HL-60/S4 (cell line): Measurements from ENCODE around the gene ZDHHC22.
"Not testable (repeated sequence)": the region's sequence is repeated elsewhere in the genome, so short reads cannot be mapped to it uniquely, and the experiment has no call there.

Experiments used
- in situ Hi-C: fragments of 300-500 bp; cut with MboI; formaldehyde crosslinking; loops from 2 replicates; pipeline ENCODE4 v1.14.3; 2022; ENCODE audit warnings: low sequenced_read_pairs

The ZDHHC22 gene, protein sequence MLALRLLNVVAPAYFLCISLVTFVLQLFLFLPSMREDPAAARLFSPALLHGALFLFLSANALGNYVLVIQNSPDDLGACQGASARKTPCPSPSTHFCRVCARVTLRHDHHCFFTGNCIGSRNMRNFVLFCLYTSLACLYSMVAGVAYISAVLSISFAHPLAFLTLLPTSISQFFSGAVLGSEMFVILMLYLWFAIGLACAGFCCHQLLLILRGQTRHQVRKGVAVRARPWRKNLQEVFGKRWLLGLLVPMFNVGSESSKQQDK

GRCh38 chr14:77141214-77142004 lies at the start of gene ZDHHC22:
Gene ZDHHC22 (minus strand): TSS chr14:77141791. CDS start chr14:77139738, 2,053 bp downstream.
- in situ Hi-C loops = no loop called here

- in situ Hi-C loops = no loop called here
Observed at GRCh38 chr14:77190977-77191376, 49.4 kb upstream of the ZDHHC22 start.

GRCh38 chr14:77189479-77189878 lies 47.9 kb upstream of the ZDHHC22 start:
- in situ Hi-C loops = no loop called here

- in situ Hi-C loops = no loop called here
Observed at GRCh38 chr14:77187649-77188012, 46.0 kb upstream of the ZDHHC22 start.

GRCh38 chr14:77186911-77187648 lies 45.5 kb upstream of the ZDHHC22 start:
- in situ Hi-C loops = no loop called here

DNA sequence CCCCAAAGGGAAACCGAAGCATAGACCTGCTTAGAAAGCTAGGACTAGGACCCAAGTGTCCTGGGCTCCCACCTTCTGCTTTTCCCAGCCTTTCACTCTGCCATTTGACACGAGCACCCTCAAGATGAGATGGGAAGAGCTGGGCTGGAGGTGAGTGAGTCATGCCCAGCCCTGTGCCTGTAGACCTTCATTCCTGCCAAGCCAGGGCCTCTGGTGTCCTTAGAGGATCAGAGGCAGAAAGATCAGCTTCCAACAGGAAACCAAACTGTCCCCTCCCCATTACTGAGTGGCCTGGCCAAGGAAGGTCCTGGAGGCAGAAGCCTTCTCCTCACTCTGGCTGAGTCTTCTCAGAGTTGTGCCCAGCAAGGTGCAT lies 43.5 kb upstream of the ZDHHC22 start:
- in situ Hi-C loops = no loop called here

DNA sequence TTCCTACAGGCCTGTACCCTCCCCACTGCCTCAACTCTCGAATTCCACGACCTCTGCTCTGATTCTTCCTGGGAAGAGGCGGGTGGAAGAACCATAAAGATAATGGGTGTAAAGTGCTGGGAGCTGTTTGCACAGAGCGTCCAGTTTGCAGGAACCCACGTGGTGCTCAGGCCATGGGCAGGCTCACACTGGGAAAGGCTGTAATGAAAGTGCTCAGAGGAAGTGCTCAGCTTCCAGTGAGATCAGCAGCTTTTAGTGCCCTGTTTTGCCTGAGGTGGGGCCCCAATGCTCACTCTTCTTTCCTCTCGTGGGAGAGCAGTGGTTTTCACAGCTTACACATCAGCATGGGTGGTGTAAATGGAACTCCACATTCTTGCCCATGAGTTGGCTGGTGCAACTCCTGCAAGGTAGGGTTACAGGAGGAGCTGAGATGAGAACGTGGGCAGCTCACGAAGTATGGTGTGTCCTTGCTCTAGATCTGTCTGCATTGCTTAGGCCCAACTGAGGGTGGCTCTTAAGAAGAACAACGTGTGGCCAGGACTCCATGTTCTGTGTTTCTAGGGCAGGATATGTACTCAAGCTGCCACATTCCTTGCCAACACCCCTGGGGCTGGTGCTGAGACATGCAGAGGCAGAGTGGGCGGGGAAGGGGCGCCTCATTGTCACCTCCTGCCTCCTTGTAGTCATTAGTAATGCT lies 43.0 kb upstream of the ZDHHC22 start:
- in situ Hi-C loops = no loop called here

GRCh38 chr14:77183896-77184295 lies 42.3 kb upstream of the ZDHHC22 start:
- in situ Hi-C loops = no loop called here

DNA sequence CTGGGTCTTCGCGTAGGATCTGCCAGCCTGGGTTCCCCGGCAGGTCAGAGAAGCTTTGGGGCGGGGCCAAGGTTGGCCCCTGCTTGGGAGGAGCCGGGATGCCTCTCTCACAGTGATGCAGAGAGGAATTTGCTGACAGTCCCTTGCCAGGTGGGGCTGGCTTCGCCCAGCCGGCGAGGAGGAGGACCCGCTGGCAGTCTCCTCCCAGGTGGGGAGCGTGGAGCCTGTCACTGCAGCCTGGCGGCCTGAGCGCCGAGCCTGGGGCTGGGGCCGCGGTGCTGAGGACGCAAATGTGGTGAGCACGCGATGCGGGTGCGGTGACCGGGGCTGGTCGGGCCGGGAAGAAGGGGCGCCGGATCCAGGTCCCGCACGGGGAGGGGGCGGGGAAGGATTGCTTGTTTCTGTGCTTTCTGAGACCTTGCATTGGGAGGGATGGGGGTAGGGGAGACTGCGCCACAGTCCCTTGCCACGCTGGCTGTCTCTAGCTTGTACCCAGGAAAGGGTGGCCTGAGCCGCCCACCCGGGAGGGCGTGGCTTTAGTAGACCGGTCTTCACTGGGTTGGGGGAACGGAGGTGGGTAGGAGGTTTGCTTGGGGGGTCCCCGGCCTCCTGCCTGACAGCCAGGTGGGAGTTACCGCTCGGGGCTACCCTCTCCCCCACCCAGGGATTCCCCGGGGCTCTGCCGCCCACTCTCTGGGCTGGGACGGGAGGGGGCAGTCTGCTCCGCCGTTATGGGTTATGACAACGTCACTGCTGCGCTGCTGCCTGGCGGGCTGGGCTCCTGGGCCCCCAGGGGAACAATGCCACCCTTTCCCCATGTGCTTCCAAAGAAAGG lies 40.2 kb upstream of the ZDHHC22 start, which contains the start of gene TMEM63C:
Gene TMEM63C, plus strand, starts transcription at position 196 of the 835 bp plus-strand sequence. CDS start 37,016 bp downstream, outside the sequence.
- in situ Hi-C loops = no loop called here

DNA sequence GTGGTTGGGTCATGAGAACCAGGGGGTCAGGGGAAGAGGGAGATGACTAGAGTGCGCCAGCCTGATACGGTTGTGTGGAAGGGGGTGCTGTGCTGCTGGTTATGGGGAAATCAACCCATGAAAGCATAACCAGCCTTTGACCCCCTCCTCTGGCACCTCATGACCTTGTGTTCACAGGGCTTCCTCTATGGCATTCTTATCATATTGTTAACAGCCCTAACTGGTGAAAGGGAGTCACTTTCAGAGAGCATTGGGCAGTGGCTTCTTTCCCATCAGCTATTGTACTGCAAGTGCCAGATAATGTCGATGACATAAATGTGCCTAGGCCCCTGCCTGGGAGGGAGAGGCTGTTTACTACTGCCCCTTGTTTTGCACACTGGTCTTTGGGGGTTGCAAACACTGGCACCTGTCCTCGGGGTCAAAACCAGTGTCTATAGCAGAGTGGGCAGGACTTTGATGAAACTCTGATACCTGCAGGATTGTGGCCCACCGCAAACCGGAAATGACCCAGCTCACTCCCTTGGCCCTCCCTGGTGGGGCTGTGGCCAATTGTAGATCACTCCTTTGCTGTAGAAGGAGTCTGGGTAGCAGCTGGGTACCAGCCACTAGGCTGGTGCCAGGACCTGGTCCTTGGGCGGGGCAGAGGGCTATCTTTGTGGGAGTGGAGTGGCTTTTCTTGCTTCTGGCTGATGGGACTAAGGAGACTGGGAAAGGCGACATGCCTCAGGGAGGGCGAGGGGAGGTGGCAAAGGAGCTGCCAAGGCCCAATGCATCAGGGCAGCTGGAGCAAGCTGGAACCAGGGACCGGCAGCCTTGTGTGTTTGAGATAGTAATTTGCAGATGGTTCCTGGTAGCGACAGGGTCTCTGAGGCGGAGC lies 39.4 kb upstream of the ZDHHC22 start:
- in situ Hi-C loops = no loop called here

- in situ Hi-C loops = no loop called here
Observed at GRCh38 chr14:77178656-77179055, 37.1 kb upstream of the ZDHHC22 start.

- in situ Hi-C loops = no loop called here
Observed at GRCh38 chr14:77177702-77178101, 36.1 kb upstream of the ZDHHC22 start.

GRCh38 chr14:77175843-77176242 lies 34.3 kb upstream of the ZDHHC22 start:
- in situ Hi-C loops = no loop called here

GRCh38 chr14:77173911-77174617 lies 32.5 kb upstream of the ZDHHC22 start:
- in situ Hi-C loops = not testable (repeated sequence)

- in situ Hi-C loops = no loop called here
Observed at GRCh38 chr14:77172916-77173315, 31.3 kb upstream of the ZDHHC22 start.

GRCh38 chr14:77170045-77170444 lies 28.5 kb upstream of the ZDHHC22 start:
- in situ Hi-C loops = no loop called here

DNA sequence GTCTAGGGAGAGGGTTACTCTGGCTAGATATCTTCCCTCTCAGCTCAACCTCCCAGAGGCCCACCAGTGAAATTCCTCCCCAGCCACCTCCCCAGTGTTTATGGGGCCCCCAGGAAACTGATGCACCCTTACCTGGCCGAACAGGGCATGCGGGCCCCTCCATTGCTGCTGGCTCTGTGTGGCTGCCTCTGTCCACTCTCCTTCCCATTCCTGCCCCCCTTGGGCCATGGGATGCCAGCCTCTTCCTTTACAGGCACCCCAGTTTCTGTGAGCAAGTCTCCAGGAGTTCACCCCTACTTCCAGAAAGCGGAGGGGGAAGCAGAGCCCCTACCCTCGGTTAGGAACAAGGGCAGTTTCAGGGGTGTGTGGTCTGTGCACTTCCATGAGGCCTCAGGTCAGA lies 19.4 kb upstream of the ZDHHC22 start:
- in situ Hi-C loops = no loop called here

DNA sequence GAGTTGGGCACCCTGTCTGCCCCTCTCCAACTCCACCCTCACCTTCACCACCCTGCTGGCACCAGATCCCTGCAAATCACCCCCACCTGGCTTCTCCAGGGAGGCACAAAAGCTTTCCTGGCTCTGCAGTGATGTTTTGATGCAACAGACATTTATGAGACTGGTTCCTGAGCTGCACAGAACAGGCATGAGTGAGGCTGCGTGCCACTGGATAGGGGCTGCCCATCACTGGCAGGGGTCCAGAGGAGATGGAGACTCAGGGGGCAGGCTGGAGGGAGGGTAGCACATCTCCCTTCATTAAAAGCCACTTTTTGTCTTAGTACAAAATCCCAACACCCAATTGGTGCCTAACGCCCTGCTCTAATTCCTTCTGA lies 17.3 kb upstream of the ZDHHC22 start:
- in situ Hi-C loops = loop anchor here (10.0 kb wide), 1 partner anchor 156 kb away; no protein-coding TSS in a partner anchor
